Right lobe of liver (tissue), 6 donors: ENCODE data around the gene ABCC9. TPM values are rescaled to one million over a fixed set of nuclear protein-coding genes. Genes with fewer than 3 reads are reported as not detected.

Experiments used
- ATAC-seq, 4 donors: fragments of 200-7000 bp; cut with Tn5 transposase; one replicate each; pipeline ENCODE4 v1.9.1; 2020; ENCODE audit warnings: mild to moderate bottlenecking in 4 of 4, moderate library complexity in 4 of 4
- DNase-seq, 3 donors: peaks; one replicate each; pipeline ENCODE4 v3.0.0-alpha.2; 2020
- H3K27ac ChIP-seq, 3 donors: fragments of 200-600 bp; one replicate each; pipeline ENCODE4 v1.8.0; 2022
- H3K27me3 ChIP-seq, 2 donors: fragments of 200-600 bp; one replicate each; pipeline ENCODE4 v1.8.0; 2022
- H3K36me3 ChIP-seq, 4 donors: fragments of 200-600 bp; sonication (generic) in 1 of 4; one replicate each; pipeline versions ENCODE4 v1.5.1 to v1.8.0; 2017 to 2022; ENCODE audit warnings: control low read depth in 1 of 4
- H3K4me1 ChIP-seq, 4 donors: fragments of 200-600 bp; sonication (generic) in 1 of 4; one replicate each; pipeline versions ENCODE4 v1.5.1 to v1.8.0; 2017 to 2022; ENCODE audit warnings: control low read depth in 1 of 4
- H3K4me3 ChIP-seq, 3 donors: fragments of 200-600 bp; one replicate each; pipeline ENCODE4 v1.8.0; 2022
- H3K9me3 ChIP-seq, 4 donors: fragments of 200-600 bp; sonication (generic) in 1 of 4; one replicate each; pipeline versions ENCODE4 v1.5.1 to v1.8.0; 2017 to 2022; ENCODE audit warnings: control low read depth in 1 of 4
- CTCF ChIP-seq, 4 donors: fragments of 200-600 bp in 3 of 4; fragments of 450-650 bp in 1 of 4; IDR thresholded peaks; one replicate each; pipeline versions ENCODE4 v1.5.1 to v1.8.0; 2016 to 2022; ENCODE audit warnings: antibody characterized with exemption in 4 of 4, mild to moderate bottlenecking in 2 of 4
- POLR2A ChIP-seq: fragments of 450-650 bp; IDR thresholded peaks from one replicate; pipeline ENCODE4 v1.6.1; 2017; ENCODE audit warnings: antibody characterized with exemption, mild to moderate bottlenecking
- WGBS: methylation state at CpG from one replicate; pipeline ENCODE4 v1.1.6; 2018; ENCODE audit warnings: low coverage, low lambda C conversion rate; ENCODE audit not compliant: insufficient coverage; ENCODE audit errors: missing lambda C conversion rate; 5-methylcytosine and 5-hydroxymethylcytosine counted together
- intact Hi-C, 2 donors: fragments of 100-400 bp; cut with DNase I; formaldehyde crosslinking; loops; one replicate each; pipeline versions ENCODE4 v1.11.2 to v1.14.1; 2022
- total RNA-seq, 6 experiments: library from RNA; depleted of rRNA in 2 of 6; stranded (reverse); fragments of >200 nt in 2 of 6; fragmentation: NEBNext Ultra II Directional in 3 of 6; extraction: Animal tissue kit (Norgen Biotek cat#: 25700) in 3 of 6; gene quantifications; one replicate each; pipeline versions ENCODE4 v1.1.0 to v1.2.4, GENCODE V29; 2016 to 2023
- donor health status: DM: no; HTN: yes; CAD: no.
- donor health status: DM: no; HTN: no; CAD: no.
- donor health status: DM: no; HTN: no; CAD: no.
- donor health status: DM: no; HTN: yes; CAD: no.
- donor health status: DM: no; HTN: yes; CAD: no.

The ABCC9 gene
- total RNA-seq, 6 experiments from 2014 or later = 26.5 to 71.2 (median 37.1) TPM

DNA sequence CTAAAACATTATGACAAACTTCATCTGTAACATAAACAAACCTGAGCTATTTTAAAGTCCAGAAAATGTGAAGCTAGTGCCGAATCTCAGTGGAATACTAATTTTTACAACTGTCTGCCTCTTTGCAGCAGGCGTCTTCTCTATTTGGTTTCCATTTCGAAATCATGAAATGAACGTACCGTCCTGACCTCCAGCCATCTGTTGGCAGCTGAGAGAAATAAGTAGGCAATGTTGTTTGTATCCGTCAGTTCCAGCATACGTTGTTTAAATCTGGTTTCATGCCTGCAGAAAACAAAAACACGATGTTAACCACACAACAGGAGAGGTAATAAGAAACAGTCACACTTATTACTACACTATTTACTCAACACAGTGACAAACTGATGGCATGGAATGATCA is 112.4 kb downstream of the ABCC9 start:
- Histone ChIP-seq H3K9me3 (no peaks in the 10 kb centered on the region), H3K4me1 (peaks cover 0 to 48% (median 13%) of the 10 kb centered on the region in 4 donors), H3K36me3 (peaks cover 0 to 3% (median 0%) of the 10 kb centered on the region in 4 donors), H3K4me3 (peak overlapping the region in 1 of 3 donors; percentile 3), H3K27me3 (no peaks in the 10 kb centered on the region), H3K27ac (peak overlapping the region; percentile 29 to 92 (median 91))
- DNase-seq (peak in 1 of 3 donors; percentile 73), ATAC-seq (peak; percentile 74 to 85 (median 80))
- intact Hi-C loops = no loop called here
- TF ChIP-seq POLR2A (no peak), CTCF (IDR thresholded peaks at IDR 0.05) (no peak)
- WGBS = 21% methylated on average over 8 of the region's 8 CpGs

DNA sequence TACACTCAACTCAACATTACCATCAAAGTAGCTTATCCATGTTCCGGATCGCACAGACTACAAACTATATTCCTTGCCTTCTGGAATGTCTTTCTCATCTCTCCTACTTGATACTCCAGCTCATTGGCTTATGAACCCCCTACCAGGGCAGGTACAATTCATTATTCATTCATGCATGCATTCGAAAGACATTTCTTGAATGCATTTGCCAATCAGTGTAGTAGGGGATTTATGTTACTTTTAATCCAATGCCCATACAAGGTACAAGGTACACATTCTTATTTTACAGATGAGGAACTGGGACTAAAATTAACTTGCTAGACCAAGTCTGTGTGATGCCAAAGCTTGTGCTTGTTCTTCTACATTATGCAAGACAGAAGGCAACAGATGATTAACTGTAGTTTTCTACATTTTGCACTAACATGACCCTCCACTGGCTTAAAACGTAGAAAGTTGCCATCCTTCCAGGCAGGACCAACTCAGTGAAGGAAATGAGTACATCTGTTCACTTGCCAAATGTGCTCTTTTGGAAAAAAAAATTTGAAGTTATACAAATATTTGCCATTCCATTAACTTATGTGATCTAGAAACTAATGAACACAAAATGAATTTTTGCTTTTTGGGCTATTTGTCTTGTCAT is 113.0 kb downstream of the ABCC9 start:
- intact Hi-C loops = no loop called here
- TF ChIP-seq POLR2A = no peak
- no peak for TF ChIP-seq CTCF (IDR thresholded peaks at IDR 0.05)
- H3K36me3 ChIP-seq = peaks cover 0 to 3% (median 0%) of the 10 kb centered on the region in 4 donors
- peaks cover 0 to 50% (median 14%) of the 10 kb centered on the region in 4 donors for H3K4me1 ChIP-seq
- peak; percentile 55 to 65 (median 62) for ATAC-seq
- 69% methylated on average over 4 of the region's 4 CpGs for WGBS
- H3K4me3 ChIP-seq = peak overlapping the region in 1 of 3 donors; percentile 3
- H3K27ac ChIP-seq = peak overlapping the region; percentile 29 to 92 (median 91)
- DNase-seq = no peak
- H3K27me3 ChIP-seq = no peaks in the 10 kb centered on the region
- H3K9me3 ChIP-seq = no peaks in the 10 kb centered on the region

DNA sequence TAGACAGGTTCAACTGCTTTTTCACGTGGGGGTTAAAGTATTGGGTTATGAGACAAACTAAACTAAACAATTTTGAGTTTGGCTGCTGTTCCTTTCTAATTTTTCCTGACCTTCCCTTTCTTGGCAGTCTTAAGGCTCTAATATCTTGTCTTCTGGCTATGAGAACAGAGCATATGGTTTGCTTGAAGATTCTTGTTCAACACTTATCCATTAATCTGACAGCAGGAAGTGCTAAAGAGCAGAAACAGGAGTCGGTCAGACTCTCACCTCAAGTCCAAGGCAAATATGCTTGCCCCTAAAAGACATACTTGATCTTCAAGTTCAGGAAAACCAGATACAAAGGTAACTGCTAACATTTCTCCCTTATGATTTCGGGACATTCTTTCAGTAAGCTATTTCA is 114.1 kb downstream of the ABCC9 start:
- TF ChIP-seq POLR2A (no peak), CTCF (IDR thresholded peaks at IDR 0.05) (no peak)
- Histone ChIP-seq H3K27me3 (no peaks in the 10 kb centered on the region), H3K9me3 (no peaks in the 10 kb centered on the region), H3K4me1 (peaks cover 0 to 55% (median 18%) of the 10 kb centered on the region in 4 donors), H3K4me3 (no peak overlapping the region), H3K27ac (peak overlapping the region in 2 of 3 donors; percentile 69 to 91), H3K36me3 (peaks cover 0 to 3% (median 0%) of the 10 kb centered on the region in 4 donors)
- intact Hi-C loops = no loop called here
- ATAC-seq (no peak), DNase-seq (no peak)
- WGBS = 27% methylated on average over 3 of the region's 3 CpGs

DNA sequence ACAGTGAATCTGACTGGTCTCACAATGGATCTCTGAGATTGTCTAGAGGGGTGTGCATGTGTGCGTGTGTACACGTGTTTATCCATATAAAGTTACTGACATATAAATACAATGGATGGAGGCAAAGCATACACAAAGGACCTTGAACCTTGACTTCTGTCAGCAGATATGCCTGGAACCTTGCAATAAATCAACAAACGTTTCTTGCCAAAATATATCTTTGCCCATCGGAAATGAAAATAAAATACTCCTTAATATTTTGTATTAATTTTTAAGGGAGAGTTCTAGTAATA is 114.7 kb downstream of the ABCC9 start:
- TF ChIP-seq POLR2A = no peak
- no peak for TF ChIP-seq CTCF (IDR thresholded peaks at IDR 0.05)
- Histone ChIP-seq H3K36me3 (peaks cover 0 to 2% (median 0%) of the 10 kb centered on the region in 4 donors), H3K27me3 (no peaks in the 10 kb centered on the region), H3K9me3 (no peaks in the 10 kb centered on the region), H3K4me1 (peaks cover 0 to 50% (median 18%) of the 10 kb centered on the region in 4 donors), H3K4me3 (no peak overlapping the region), H3K27ac (peak overlapping the region in 2 of 3 donors; percentile 69 to 91)
- intact Hi-C loops = no loop called here
- ATAC-seq (peak in 2 of 4 donors; percentile 11 to 33), DNase-seq (no peak)
- 19% methylated on average over 4 of the region's 4 CpGs for whole genome bisulfite sequencing
